Keratinocyte (primary cell): ENCODE measurements around the gene MRC2.

Experiments
- CTCF ChIP-seq, 3 experiments: IDR thresholded peaks in 1 of 3; conservative IDR thresholded peaks in 1 of 3; optimal IDR thresholded peaks in 1 of 3; 2 replicates in 2 of 3; 3 replicates in 1 of 3; pipeline versions ENCODE3 to v1.5.1; 2011; ENCODE audit warnings: low read length in 3 of 3, mild to moderate bottlenecking in 3 of 3, moderate library complexity in 2 of 3, control low read depth in 1 of 3, inconsistent platforms in 1 of 3; ENCODE audit not compliant: insufficient read depth in 2 of 3; ENCODE audit errors: extremely low read depth in 1 of 3
- EZH2 ChIP-seq: IDR thresholded peaks from one replicate; pipeline ENCODE4 v1.6.1; 2012; ENCODE audit warnings: inconsistent platforms, mild to moderate bottlenecking, low read length, moderate library complexity

GRCh38 chr17:62663304-62663703, 35.8 kb downstream of the MRC2 start:
- no peak for TF ChIP-seq CTCF (optimal IDR thresholded peaks at IDR 0.05 in 1 of 3, IDR thresholded peaks at IDR 0.05 in 1 of 3, conservative IDR thresholded peaks at IDR 0.05 in 1 of 3; ENCODE audit: extremely low read depth in 1 of 3, insufficient read depth in 2 of 3, low read length in 3 of 3)
- TF ChIP-seq EZH2, result no peak
